WTC11 (cell line): Measurements from ENCODE around the gene MRPS11. TPM values are rescaled to one million over a fixed set of nuclear protein-coding genes. Genes with fewer than 3 reads are reported as not detected.

Experiments
- ATAC-seq: fragments of 200-7000 bp; cut with Tn5 transposase; 2 replicates; pipeline ENCODE4 v1.10.0; 2021; ENCODE audit warnings: mild to moderate bottlenecking, moderate library complexity
- CTCF ChIA-PET: fragments of 300-600 bp; sonication (Branson Sonifier 250); formaldehyde crosslinking; loops from one replicate; lab custom pipeline; 2021; ENCODE audit warnings: antibody characterized with exemption; lab: Charles Lee
- POLR2A ChIA-PET: fragments of 350-600 bp; sonication (Branson Sonifier 250); formaldehyde crosslinking; loops from one replicate; lab custom pipeline; 2021; ENCODE audit warnings: antibody characterized with exemption; lab: Charles Lee
- DNase-seq: peaks from one replicate; pipeline ENCODE4 v3.0.0; 2021; ENCODE audit warnings: low spot score
- H3K27ac Mint-ChIP-seq: 2 replicates; pipeline ENCODE4 v1.8.0; 2021; ENCODE audit warnings: mixed read lengths
- H3K27me3 Mint-ChIP-seq: 2 replicates; pipeline ENCODE4 v1.8.0; 2021; ENCODE audit warnings: low read depth, mild to moderate bottlenecking, moderate library complexity, mixed read lengths
- H3K36me3 Mint-ChIP-seq: 2 replicates; pipeline ENCODE4 v1.8.0; 2021; ENCODE audit warnings: mixed read lengths
- H3K4me1 Mint-ChIP-seq: 2 replicates; pipeline ENCODE4 v1.8.0; 2022; ENCODE audit warnings: mixed read lengths
- H3K4me3 Mint-ChIP-seq: 2 replicates; pipeline ENCODE4 v1.8.0; 2021; ENCODE audit warnings: mild to moderate bottlenecking, moderate library complexity, mixed read lengths
- H3K9me3 Mint-ChIP-seq: 2 replicates; pipeline ENCODE4 v1.8.0; 2021; ENCODE audit warnings: mixed read lengths
- ATF1 ChIP-seq: sonication (generic); formaldehyde crosslinking; IDR thresholded peaks from 2 replicates; pipeline ENCODE4 v1.8.1; 2023; ENCODE audit warnings: mild to moderate bottlenecking, moderate library complexity, missing genetic modification reagents
- CREB1 ChIP-seq: sonication (generic); formaldehyde crosslinking; IDR thresholded peaks from 2 replicates; pipeline ENCODE4 v1.8.0; 2023; ENCODE audit warnings: mild to moderate bottlenecking, missing genetic modification reagents
- CREM ChIP-seq: sonication (generic); formaldehyde crosslinking; IDR thresholded peaks from 2 replicates; pipeline ENCODE4 v1.8.1; 2022; ENCODE audit warnings: mild to moderate bottlenecking, missing genetic modification reagents, moderate library complexity
- E2F4 ChIP-seq: sonication (generic); formaldehyde crosslinking; IDR thresholded peaks from 2 replicates; pipeline ENCODE4 v1.8.1; 2022; ENCODE audit warnings: low read depth, mild to moderate bottlenecking, moderate library complexity, missing genetic modification reagents, borderline replicate concordance
- JAZF1 ChIP-seq: fragments of 250-450 bp; sonication (Bioruptor Pico); IDR thresholded peaks from 2 replicates; pipeline ENCODE4 v1.9.0; 2021; ENCODE audit warnings: moderate library complexity, mild to moderate bottlenecking, inconsistent platforms
- KAT7 ChIP-seq: sonication (generic); formaldehyde crosslinking; IDR thresholded peaks from 2 replicates; pipeline ENCODE4 v1.8.1; 2023; ENCODE audit warnings: missing genetic modification reagents, mild to moderate bottlenecking, borderline replicate concordance
- MAX ChIP-seq: sonication (generic); formaldehyde crosslinking; IDR thresholded peaks from 2 replicates; pipeline ENCODE4 v1.8.0; 2022; ENCODE audit warnings: mild to moderate bottlenecking, missing genetic modification reagents
- NFE2L1 ChIP-seq: sonication (generic); formaldehyde crosslinking; IDR thresholded peaks from 2 replicates; pipeline ENCODE4 v1.8.1; 2023; ENCODE audit warnings: missing genetic modification reagents
- NR1H2 ChIP-seq: sonication (generic); formaldehyde crosslinking; IDR thresholded peaks from 2 replicates; pipeline ENCODE4 v1.9.0; 2021; ENCODE audit warnings: mild to moderate bottlenecking, moderate library complexity, missing genetic modification reagents
- PREB ChIP-seq: sonication (generic); formaldehyde crosslinking; IDR thresholded peaks from 2 replicates; pipeline ENCODE4 v1.8.1; 2022; ENCODE audit warnings: mild to moderate bottlenecking, missing genetic modification reagents, moderate library complexity, borderline replicate concordance
- PRRX2 ChIP-seq: fragments of 250-450 bp; sonication (Bioruptor Pico); IDR thresholded peaks from 2 replicates; pipeline ENCODE4 v1.8.0; 2021; ENCODE audit warnings: mild to moderate bottlenecking
- RELA ChIP-seq: sonication (generic); formaldehyde crosslinking; IDR thresholded peaks from 2 replicates; pipeline ENCODE4 v1.8.1; 2022; ENCODE audit warnings: missing genetic modification reagents, mild to moderate bottlenecking, borderline replicate concordance
- SMAD3 ChIP-seq: sonication (generic); formaldehyde crosslinking; IDR thresholded peaks from 2 replicates; pipeline ENCODE4 v1.8.0; 2022; ENCODE audit warnings: missing genetic modification reagents, mild to moderate bottlenecking, borderline replicate concordance
- TEAD1 ChIP-seq: sonication (generic); formaldehyde crosslinking; IDR thresholded peaks from 2 replicates; pipeline ENCODE4 v1.8.0; 2022; ENCODE audit warnings: mild to moderate bottlenecking, missing genetic modification reagents
- TEAD4 ChIP-seq: sonication (generic); formaldehyde crosslinking; IDR thresholded peaks from 2 replicates; pipeline ENCODE4 v1.8.0; 2022; ENCODE audit warnings: mild to moderate bottlenecking, missing genetic modification reagents
- TP53 ChIP-seq: sonication (generic); formaldehyde crosslinking; IDR thresholded peaks from 2 replicates; pipeline ENCODE4 v1.8.1; 2023; ENCODE audit warnings: mild to moderate bottlenecking, missing genetic modification reagents
- USF1 ChIP-seq: sonication (generic); formaldehyde crosslinking; IDR thresholded peaks from 2 replicates; pipeline ENCODE4 v1.8.0; 2022; ENCODE audit warnings: mild to moderate bottlenecking, missing genetic modification reagents
- ZNF281 ChIP-seq: sonication (generic); formaldehyde crosslinking; IDR thresholded peaks from 2 replicates; pipeline ENCODE4 v1.8.0; 2023; ENCODE audit warnings: mild to moderate bottlenecking, missing genetic modification reagents
- ZNF317 ChIP-seq: sonication (generic); formaldehyde crosslinking; IDR thresholded peaks from 2 replicates; pipeline ENCODE4 v1.8.1; 2023; ENCODE audit warnings: low read depth, mild to moderate bottlenecking, moderate library complexity, missing genetic modification reagents, borderline replicate concordance
- ZNF416 ChIP-seq: fragments of 250-450 bp; sonication (Bioruptor Pico); IDR thresholded peaks from 2 replicates; pipeline ENCODE4 v1.9.0; 2021; ENCODE audit warnings: mild to moderate bottlenecking, inconsistent platforms
- total RNA-seq: library from RNA; stranded (reverse); gene quantifications from 3 replicates; pipeline ENCODE4 v1.2.3, GENCODE V29; 2021
- TF ChIP-seq, protein P1 (sequence below): sonication (generic); formaldehyde crosslinking; IDR thresholded peaks from 2 replicates; pipeline ENCODE4 v1.8.1; 2023; ENCODE audit warnings: mild to moderate bottlenecking, missing genetic modification reagents
- TF ChIP-seq, protein P2 (sequence below): fragments of 250-450 bp; sonication (Bioruptor Pico); IDR thresholded peaks from 2 replicates; pipeline ENCODE4 v1.9.0; 2021; ENCODE audit warnings: moderate library complexity, mild to moderate bottlenecking, inconsistent platforms, borderline replicate concordance
- TF ChIP-seq, protein P3 (sequence below): sonication (generic); formaldehyde crosslinking; IDR thresholded peaks from 2 replicates; pipeline ENCODE4 v1.8.1; 2022; ENCODE audit warnings: missing genetic modification reagents, borderline replicate concordance
- TF ChIP-seq, protein P4 (sequence below): sonication (generic); formaldehyde crosslinking; IDR thresholded peaks from 2 replicates; pipeline ENCODE4 v1.8.1; 2023; ENCODE audit warnings: mild to moderate bottlenecking, missing genetic modification reagents, moderate library complexity

The MRPS11 gene
- total RNA-seq, 1 experiment from 2014 or later, result 49.1 TPM

DNA sequence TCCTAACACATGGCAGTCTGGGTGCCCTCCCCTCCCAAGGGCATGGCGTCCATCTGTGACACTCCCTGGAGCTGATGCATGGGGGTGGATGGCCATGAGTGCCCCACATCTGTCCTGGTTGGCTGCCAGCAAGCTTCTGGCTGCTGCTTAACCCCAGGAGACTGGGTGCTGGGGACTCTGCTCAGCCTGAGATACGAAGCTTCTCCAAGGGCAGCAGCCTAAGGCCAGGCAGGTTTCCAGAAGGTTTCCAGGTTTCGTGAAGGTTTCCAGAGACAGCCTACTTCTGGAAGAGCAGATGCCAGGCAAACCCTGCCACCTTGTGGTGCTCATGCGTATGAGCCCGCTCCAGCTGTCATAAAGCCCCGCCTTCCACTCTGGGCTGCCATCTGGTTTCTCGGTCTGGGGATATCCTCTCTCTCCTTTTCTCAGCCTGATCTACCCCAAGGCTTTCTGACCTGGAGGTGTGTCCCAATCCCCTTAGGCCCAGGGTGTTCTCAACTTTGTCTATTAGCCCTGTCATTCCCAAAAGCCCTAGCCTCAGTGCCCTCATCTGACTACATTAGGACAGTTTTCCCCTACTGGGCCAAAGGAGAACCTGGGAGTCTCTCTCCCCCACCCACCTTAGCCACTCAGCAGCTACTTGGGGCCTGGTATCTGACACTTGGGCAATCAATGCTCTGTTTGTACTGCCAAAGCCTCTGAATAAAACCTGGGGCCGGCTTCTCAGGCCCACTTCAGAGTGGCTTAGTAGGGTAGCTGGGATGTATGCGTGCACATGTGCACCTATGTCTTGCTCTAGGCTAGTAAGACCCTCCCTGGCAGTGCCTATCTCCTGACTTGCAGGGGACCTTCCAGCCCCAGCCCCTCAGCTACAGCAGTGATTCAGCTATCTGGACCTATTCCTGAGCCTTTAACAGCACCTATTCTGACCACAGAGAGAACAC, 12.4 kb upstream of the MRPS11 start (continued):
- TF ChIP-seq ZNF317 (CRISPR knock-in tag) (no peak), NR1H2 (CRISPR knock-in tag) (no peak), RELA (CRISPR knock-in tag) (no peak), KAT7 (no peak), NFE2L1 (CRISPR knock-in tag) (0 out of 2 replicates have a peak, but pooled peaks have one; percentile 9), TEAD1 (CRISPR knock-in tag) (0 out of 2 replicates have a peak, but pooled peaks have one; percentile 29), ZNF416 (CRISPR knock-in tag) (no peak), CREM (no peak), TEAD4 (CRISPR knock-in tag) (no peak)
- TF ChIP-seq, protein P1, sequence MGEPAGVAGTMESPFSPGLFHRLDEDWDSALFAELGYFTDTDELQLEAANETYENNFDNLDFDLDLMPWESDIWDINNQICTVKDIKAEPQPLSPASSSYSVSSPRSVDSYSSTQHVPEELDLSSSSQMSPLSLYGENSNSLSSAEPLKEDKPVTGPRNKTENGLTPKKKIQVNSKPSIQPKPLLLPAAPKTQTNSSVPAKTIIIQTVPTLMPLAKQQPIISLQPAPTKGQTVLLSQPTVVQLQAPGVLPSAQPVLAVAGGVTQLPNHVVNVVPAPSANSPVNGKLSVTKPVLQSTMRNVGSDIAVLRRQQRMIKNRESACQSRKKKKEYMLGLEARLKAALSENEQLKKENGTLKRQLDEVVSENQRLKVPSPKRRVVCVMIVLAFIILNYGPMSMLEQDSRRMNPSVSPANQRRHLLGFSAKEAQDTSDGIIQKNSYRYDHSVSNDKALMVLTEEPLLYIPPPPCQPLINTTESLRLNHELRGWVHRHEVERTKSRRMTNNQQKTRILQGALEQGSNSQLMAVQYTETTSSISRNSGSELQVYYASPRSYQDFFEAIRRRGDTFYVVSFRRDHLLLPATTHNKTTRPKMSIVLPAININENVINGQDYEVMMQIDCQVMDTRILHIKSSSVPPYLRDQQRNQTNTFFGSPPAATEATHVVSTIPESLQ (CRISPR knock-in tag), result no peak
- TF ChIP-seq, protein P2, sequence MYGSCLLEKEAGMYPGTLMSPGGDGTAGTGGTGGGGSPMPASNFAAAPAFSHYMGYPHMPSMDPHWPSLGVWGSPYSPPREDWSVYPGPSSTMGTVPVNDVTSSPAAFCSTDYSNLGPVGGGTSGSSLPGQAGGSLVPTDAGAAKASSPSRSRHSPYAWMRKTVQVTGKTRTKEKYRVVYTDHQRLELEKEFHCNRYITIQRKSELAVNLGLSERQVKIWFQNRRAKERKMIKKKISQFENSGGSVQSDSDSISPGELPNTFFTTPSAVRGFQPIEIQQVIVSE (CRISPR knock-in tag), result no peak
- TF ChIP-seq, protein P3, sequence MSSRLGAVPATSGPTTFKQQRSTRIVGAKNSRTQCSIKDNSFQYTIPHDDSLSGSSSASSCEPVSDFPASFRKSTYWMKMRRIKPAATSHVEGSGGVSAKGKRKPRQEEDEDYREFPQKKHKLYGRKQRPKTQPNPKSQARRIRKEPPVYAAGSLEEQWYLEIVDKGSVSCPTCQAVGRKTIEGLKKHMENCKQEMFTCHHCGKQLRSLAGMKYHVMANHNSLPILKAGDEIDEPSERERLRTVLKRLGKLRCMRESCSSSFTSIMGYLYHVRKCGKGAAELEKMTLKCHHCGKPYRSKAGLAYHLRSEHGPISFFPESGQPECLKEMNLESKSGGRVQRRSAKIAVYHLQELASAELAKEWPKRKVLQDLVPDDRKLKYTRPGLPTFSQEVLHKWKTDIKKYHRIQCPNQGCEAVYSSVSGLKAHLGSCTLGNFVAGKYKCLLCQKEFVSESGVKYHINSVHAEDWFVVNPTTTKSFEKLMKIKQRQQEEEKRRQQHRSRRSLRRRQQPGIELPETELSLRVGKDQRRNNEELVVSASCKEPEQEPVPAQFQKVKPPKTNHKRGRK, result no peak

DNA sequence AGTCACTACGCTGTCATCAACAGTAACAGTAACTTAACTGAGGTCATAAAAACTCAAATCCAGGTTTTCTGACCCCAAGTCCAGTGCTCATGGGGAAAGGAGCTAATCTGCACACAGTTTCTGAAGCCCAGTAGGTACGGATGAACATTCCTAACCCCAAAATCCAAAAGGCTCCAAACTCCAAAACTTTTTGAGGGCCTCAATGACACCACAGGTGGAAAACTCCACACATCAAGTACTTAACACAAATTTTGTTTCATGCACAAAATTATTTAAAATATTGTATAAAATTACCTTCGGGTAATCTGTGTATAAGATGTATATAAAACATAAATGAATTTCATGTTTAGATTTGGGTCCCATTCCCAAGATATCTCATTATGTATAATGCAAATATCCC, 10.8 kb upstream of the MRPS11 start:
- Mint-ChIP-seq H3K27me3 (no peaks in the 10 kb centered on the region), H3K36me3 (peaks cover 21% of the 10 kb centered on the region), H3K9me3 (no peaks in the 10 kb centered on the region), H3K4me1 (peaks cover 7% of the 10 kb centered on the region), H3K4me3 (no peak overlapping the region), H3K27ac (no peak overlapping the region)
- DNase-seq, result no peak
- no peak for ATAC-seq
- CTCF ChIA-PET, result interaction anchor here (1.0 kb wide), 1 partner anchor 158 kb away, joined by 3 read pairs; no protein-coding TSS in a partner anchor
- POLR2A ChIA-PET, result no interaction called here
- no peak for TF ChIP-seq MAX (CRISPR knock-in tag)
- no peak for TF ChIP-seq ZNF317 (CRISPR knock-in tag)
- TF ChIP-seq PREB (CRISPR knock-in tag), result no peak
- TF ChIP-seq ATF1, result no peak
- TF ChIP-seq SMAD3 (CRISPR knock-in tag), result no peak
- TF ChIP-seq CREB1, result no peak
- TF ChIP-seq PRRX2 (CRISPR knock-in tag), result no peak
- TF ChIP-seq USF1 (CRISPR knock-in tag), result no peak
- TF ChIP-seq E2F4 (CRISPR knock-in tag), result no peak
- TF ChIP-seq ZNF281 (CRISPR knock-in tag), result no peak
- no peak for TF ChIP-seq TP53
- TF ChIP-seq, protein P4, sequence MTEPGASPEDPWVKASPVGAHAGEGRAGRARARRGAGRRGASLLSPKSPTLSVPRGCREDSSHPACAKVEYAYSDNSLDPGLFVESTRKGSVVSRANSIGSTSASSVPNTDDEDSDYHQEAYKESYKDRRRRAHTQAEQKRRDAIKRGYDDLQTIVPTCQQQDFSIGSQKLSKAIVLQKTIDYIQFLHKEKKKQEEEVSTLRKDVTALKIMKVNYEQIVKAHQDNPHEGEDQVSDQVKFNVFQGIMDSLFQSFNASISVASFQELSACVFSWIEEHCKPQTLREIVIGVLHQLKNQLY (CRISPR knock-in tag), result no peak
- TF ChIP-seq JAZF1, result no peak
